Transverse colon (tissue), 4 donors: ENCODE measurements around the gene FBXL4. TPM values are rescaled to one million over a fixed set of nuclear protein-coding genes. Genes with fewer than 3 reads are reported as not detected.

Experiments used
- DNase-seq: peaks from one replicate; pipeline ENCODE4 v3.0.0-alpha.2; 2019
- H3K27ac ChIP-seq, 4 donors: fragments of 200-600 bp; sonication (generic); 2 replicates each; pipeline ENCODE4 v1.5.1; 2016 to 2018; ENCODE audit warnings: inconsistent platforms in 4 of 4
- H3K27me3 ChIP-seq: fragments of 200-600 bp; sonication (generic); 2 replicates; pipeline ENCODE4 v1.5.1; 2017; ENCODE audit warnings: inconsistent platforms
- H3K36me3 ChIP-seq, 4 donors: fragments of 200-600 bp; sonication (generic); 2 replicates each; pipeline ENCODE4 v1.5.1; 2017 to 2019; ENCODE audit warnings: inconsistent platforms in 4 of 4
- H3K4me1 ChIP-seq, 4 donors: fragments of 200-600 bp; sonication (generic); 2 replicates each; pipeline ENCODE4 v1.5.1; 2017 to 2020; ENCODE audit warnings: inconsistent platforms in 4 of 4
- H3K4me3 ChIP-seq, 4 donors: fragments of 200-600 bp; sonication (generic); 1 replicate in 1 of 4; 2 replicates in 3 of 4; pipeline versions ENCODE4 v1.5.1 to v1.6.1; 2017 to 2019; ENCODE audit warnings: inconsistent platforms in 4 of 4
- H3K9me3 ChIP-seq, 2 donors: fragments of 200-600 bp; sonication (generic); 2 replicates each; pipeline ENCODE4 v1.5.1; 2017 to 2019; ENCODE audit warnings: inconsistent platforms in 2 of 2
- CTCF ChIP-seq, 5 experiments: fragments of 200-600 bp in 3 of 5; fragments of 450-650 bp in 2 of 5; sonication (generic) in 3 of 5; IDR thresholded peaks; 1 replicate in 2 of 5; 2 replicates in 3 of 5; pipeline ENCODE4 v1.5.1; 2016 to 2017; ENCODE audit warnings: antibody characterized with exemption in 5 of 5, inconsistent platforms in 3 of 5, mild to moderate bottlenecking in 2 of 5, moderate library complexity in 1 of 5
- EP300 ChIP-seq: sonication (generic); formaldehyde crosslinking; IDR thresholded peaks from one replicate; pipeline ENCODE4 v1.6.1; 2017; ENCODE audit warnings: antibody characterized with exemption, low read depth
- POLR2A ChIP-seq: fragments of 450-650 bp; IDR thresholded peaks from one replicate; pipeline ENCODE4 v1.6.1; 2016; ENCODE audit warnings: antibody characterized with exemption, mild to moderate bottlenecking, moderate library complexity
- POLR2AphosphoS5 ChIP-seq, 3 donors: sonication (generic); formaldehyde crosslinking; IDR thresholded peaks; one replicate each; pipeline ENCODE4 v1.6.1; 2016; ENCODE audit warnings: antibody characterized with exemption in 3 of 3
- WGBS, 2 donors: methylation state at CpG; one replicate each; pipeline ENCODE4 v1.1.5; 2018; ENCODE audit warnings: low coverage in 1 of 2; 5-methylcytosine and 5-hydroxymethylcytosine counted together
- in situ Hi-C, 4 donors: fragments of 200-750 bp; cut with MboI; loops; one replicate each; pipeline versions ENCODE4 v1.15.0 to v1.15.1; 2017; ENCODE audit warnings: low sequenced_read_pairs in 3 of 4, low pct_ligation_motif_present in 1 of 4, low pct_unique_long_range_greater_than_20kb in 1 of 4
- intact Hi-C: fragments of 100-400 bp; cut with DNase I; formaldehyde crosslinking; loops from one replicate; pipeline ENCODE4 v1.15.1; 2023; ENCODE audit warnings: low total_unique reads
- total RNA-seq, 4 donors: library from RNA; depleted of rRNA; stranded (reverse); fragments of >200 nt; gene quantifications; one replicate each; pipeline ENCODE4 v1.1.0, GENCODE V29; 2016

FBXL4 gene
- total RNA-seq, 4 donors from 2014 or later, result 8.6 to 22.5 (median 13.5) TPM

DNA sequence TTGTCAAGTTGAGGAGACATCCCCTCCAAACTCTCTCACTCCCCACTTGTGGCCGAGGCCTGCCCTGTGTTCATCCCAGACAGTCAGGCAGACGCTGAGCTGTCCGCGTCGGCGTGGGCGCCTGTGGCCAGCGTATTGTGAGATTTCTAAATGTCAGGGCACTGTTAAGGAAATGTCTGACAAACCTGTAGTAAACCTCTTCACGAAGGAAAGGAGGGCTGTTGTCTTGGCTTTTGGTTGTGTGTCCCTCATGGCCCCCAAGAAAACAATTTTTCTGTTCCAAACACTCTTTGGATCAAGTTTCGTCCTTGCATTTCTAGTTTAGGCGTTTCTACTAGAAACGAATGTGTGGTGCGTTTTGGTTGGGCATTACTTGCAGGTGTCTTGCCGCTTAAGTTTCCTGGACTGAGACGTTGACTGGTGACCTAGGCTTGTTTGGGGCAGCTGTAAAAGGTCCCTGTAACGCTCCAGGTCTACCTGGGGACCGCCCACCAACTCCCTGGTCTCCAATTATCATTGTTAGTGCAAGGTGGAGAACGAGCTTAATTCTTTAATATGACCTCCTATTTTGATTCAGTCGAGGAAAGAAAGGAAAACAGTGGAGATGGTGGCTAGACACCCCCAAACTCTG is 122.0 kb downstream of the FBXL4 start:
- intact Hi-C loops, result no loop called here
- no peak for TF ChIP-seq CTCF (IDR thresholded peaks at IDR 0.05)
- TF ChIP-seq POLR2AphosphoS5 (IDR thresholded peaks at IDR 0.05), result no peak
- no peak for TF ChIP-seq EP300
- no peak for TF ChIP-seq POLR2A
- H3K27me3 ChIP-seq, result peaks cover 98% of the 10 kb centered on the region
- no peaks in the 10 kb centered on the region for H3K36me3 ChIP-seq
- in situ Hi-C loops, result no loop called here
- H3K4me1 ChIP-seq, result peaks cover 0 to 19% (median 5%) of the 10 kb centered on the region in 4 donors
- no peak overlapping the region for H3K4me3 ChIP-seq
- 8 to 20% methylated on average over 10 to 19 of the region's 19 CpGs for WGBS, 2 donors
- DNase-seq, result no peak
- H3K9me3 ChIP-seq, result no peaks in the 10 kb centered on the region
- H3K27ac ChIP-seq, result no peak overlapping the region

DNA sequence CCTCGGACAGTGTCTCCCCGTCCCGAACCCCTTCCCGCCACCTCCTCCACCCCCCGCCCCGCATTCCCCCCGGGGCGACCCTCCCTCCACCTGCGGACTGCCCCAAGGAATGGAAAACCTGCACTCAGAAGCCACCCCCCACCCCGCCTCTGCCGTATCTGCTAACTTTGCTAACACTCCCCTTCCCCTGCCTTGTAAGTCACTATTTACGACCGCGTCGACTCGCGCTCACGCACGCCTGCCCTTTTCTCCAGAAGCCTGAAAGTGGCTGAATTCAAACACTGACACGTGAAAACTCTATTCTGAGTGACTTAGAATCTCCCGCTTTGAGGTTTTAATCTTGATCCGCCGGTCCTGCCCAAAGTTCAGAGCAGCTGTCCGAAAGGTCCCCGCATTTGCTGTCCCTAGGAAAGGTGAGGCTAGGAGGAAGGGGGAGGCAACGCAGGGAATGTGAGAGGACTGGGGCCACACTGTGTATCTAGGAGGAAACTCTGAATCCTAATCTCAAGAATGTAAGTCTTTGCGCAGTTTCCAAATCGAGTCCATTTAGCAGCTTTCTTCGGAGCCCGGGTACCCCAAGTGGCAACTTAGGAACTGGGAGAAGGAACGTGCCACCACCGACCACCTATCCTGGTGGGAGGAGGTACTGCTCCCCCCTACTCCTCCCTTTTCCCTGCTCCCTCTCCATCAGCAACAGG is 122.7 kb downstream of the FBXL4 start:
- no peak overlapping the region for H3K4me3 ChIP-seq
- no peak overlapping the region for H3K27ac ChIP-seq
- no peak for DNase-seq
- WGBS, 2 donors, result 8 to 14% methylated on average over 5 to 28 of the region's 32 CpGs
- intact Hi-C loops, result no loop called here
- no peaks in the 10 kb centered on the region for H3K36me3 ChIP-seq
- no peaks in the 10 kb centered on the region for H3K9me3 ChIP-seq
- in situ Hi-C loops, result no loop called here
- no peak for TF ChIP-seq POLR2A
- TF ChIP-seq EP300, result no peak
- TF ChIP-seq POLR2AphosphoS5 (IDR thresholded peaks at IDR 0.05), result no peak
- no peak for TF ChIP-seq CTCF (IDR thresholded peaks at IDR 0.05)
- H3K27me3 ChIP-seq, result peaks cover 98% of the 10 kb centered on the region
- H3K4me1 ChIP-seq, result peaks cover 0 to 19% (median 5%) of the 10 kb centered on the region in 4 donors

- H3K4me1 ChIP-seq, result peaks cover 0 to 19% (median 5%) of the 10 kb centered on the region in 4 donors
- no peak overlapping the region for H3K27ac ChIP-seq
- in situ Hi-C loops (no loop called here), intact Hi-C loops (no loop called here)
- no peaks in the 10 kb centered on the region for H3K36me3 ChIP-seq
- DNase-seq, result no peak
- H3K27me3 ChIP-seq, result peaks cover 95% of the 10 kb centered on the region
- TF ChIP-seq CTCF (IDR thresholded peaks at IDR 0.05) (no peak), POLR2AphosphoS5 (IDR thresholded peaks at IDR 0.05) (no peak), EP300 (no peak), POLR2A (no peak)
- 15 to 28% methylated on average over 7 to 42 of the region's 44 CpGs for WGBS, 2 donors
- H3K4me3 ChIP-seq, result no peak overlapping the region
- no peaks in the 10 kb centered on the region for H3K9me3 ChIP-seq
Measured at GRCh38 chr6:98824162-98824901, 123.4 kb downstream of the FBXL4 start.

- Histone ChIP-seq H3K4me1 (peaks cover 0 to 19% (median 5%) of the 10 kb centered on the region in 4 donors), H3K9me3 (no peaks in the 10 kb centered on the region), H3K4me3 (no peak overlapping the region), H3K27ac (no peak overlapping the region), H3K36me3 (no peaks in the 10 kb centered on the region), H3K27me3 (peaks cover 92% of the 10 kb centered on the region)
- WGBS, 2 donors, result 14 to 20% methylated on average over 11 to 12 of the region's 12 CpGs
- TF ChIP-seq CTCF (IDR thresholded peaks at IDR 0.05) (no peak), POLR2AphosphoS5 (IDR thresholded peaks at IDR 0.05) (no peak), EP300 (no peak), POLR2A (no peak)
- intact Hi-C loops, result no loop called here
- DNase-seq, result no peak
- in situ Hi-C loops, result no loop called here
Measured at GRCh38 chr6:98823428-98824161, 124.2 kb downstream of the FBXL4 start.
